ENCODE measurements around the gene IGSF21.

IGSF21 gene

DNA sequence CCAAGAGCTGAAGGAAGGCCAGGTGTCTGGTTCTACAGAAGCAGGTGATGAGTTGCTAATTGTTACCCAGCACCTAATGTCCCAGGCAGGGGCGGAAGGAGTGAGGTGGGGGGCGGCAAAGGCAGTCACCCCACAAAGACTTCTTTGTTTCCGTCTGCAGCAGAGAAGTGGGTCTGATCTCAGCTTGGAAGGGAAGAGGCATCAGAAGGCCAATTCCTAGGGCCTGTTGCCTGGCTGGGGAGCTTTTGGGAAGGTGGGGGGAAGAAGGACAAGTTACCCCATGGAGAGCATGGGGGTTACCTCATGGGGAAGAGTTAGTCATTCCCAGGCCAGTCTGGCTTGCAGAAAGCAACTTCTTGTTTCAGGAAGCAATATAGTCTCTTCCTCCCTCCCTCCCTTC lies 10.9 kb downstream of the IGSF21 start:
- TF ChIP-seq, protein P1, sequence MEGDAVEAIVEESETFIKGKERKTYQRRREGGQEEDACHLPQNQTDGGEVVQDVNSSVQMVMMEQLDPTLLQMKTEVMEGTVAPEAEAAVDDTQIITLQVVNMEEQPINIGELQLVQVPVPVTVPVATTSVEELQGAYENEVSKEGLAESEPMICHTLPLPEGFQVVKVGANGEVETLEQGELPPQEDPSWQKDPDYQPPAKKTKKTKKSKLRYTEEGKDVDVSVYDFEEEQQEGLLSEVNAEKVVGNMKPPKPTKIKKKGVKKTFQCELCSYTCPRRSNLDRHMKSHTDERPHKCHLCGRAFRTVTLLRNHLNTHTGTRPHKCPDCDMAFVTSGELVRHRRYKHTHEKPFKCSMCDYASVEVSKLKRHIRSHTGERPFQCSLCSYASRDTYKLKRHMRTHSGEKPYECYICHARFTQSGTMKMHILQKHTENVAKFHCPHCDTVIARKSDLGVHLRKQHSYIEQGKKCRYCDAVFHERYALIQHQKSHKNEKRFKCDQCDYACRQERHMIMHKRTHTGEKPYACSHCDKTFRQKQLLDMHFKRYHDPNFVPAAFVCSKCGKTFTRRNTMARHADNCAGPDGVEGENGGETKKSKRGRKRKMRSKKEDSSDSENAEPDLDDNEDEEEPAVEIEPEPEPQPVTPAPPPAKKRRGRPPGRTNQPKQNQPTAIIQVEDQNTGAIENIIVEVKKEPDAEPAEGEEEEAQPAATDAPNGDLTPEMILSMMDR (IDR thresholded peaks at IDR 0.05), result no peak
- Histone ChIP-seq H3K4me3 (no peak overlapping the region), H3K27ac (peak overlapping the region in 1 of 2 donors; percentile 78)
- DNase-seq (ENCODE audit: low spot score), result no peak

DNA sequence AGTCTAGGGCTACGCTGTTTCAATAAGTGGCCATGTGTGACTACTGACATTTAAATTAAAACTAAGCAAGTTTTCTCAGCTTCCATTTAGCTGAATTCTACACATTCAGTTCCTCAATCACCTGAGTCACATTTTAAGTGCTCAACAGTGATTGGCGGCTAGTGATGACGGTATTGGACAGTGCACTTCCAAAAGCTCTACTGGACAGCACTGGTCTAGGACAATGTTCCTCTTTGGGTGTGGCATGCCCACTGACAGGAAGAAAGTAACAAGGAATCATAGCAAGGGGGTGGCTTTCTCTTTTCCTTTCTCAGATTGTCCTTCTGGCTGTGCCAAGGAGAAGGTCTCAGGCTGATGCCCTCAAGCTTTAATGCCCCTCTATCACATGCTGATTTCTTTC lies 11.7 kb downstream of the IGSF21 start:
- Histone ChIP-seq H3K27ac (peak overlapping the region in 1 of 2 donors; percentile 78), H3K4me3 (no peak overlapping the region)
- TF ChIP-seq, protein P1 (IDR thresholded peaks at IDR 0.05), result no peak
- DNase-seq (ENCODE audit: low spot score), result no peak

DNA sequence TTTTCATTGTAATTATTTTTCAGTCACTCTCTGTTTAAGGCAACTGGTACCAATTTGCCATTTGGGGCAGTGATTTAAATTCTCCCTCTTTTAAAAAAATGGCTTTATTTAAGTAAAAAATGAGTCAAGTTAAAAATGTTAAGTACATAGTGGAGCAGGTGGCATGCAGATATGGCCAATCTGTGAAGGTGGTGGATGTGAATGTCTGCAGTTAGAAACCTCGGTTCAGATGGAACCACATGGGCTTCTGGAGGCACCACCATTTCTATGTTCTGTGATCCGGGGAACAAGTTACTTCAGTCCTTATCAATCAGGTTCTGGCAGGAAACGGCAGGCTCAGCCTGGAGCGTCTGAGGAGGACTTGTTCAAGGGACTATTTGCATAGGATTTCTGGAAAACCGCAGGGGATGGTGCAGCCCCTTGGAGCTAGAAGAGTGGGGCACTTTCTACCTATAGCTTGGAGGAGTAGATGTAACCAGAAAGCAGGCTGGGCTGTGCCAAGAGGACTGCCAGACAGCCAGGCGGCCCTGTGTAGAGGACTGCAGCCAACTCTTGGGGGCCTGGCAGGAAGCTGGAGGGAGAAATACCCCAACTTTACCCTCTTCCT lies 12.3 kb downstream of the IGSF21 start:
- DNase-seq (ENCODE audit: low spot score), result no peak
- TF ChIP-seq, protein P1 (IDR thresholded peaks at IDR 0.05), result no peak
- H3K4me3 ChIP-seq, result no peak overlapping the region
- H3K27ac ChIP-seq, result no peak overlapping the region

DNA sequence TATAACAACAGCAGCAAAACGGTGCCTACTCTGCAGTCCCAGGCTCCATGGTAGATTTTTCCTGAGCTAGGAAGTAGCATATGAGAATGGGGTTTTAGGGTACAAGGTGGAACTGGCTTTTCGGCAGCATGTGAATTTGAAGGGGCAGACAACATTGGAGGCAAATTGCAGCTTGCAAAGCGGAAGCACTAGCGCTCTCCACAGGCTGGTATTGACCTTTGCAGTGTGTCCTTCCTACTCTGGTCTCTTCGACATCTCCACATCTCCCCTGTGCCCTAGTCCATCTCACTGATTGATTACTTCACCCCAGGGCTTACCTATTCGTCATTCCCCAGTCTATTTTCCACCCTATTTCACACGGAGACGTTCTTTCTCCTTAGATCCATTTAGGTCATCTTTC lies 13.0 kb downstream of the IGSF21 start:
- no peak for DNase-seq (ENCODE audit: low spot score)
- no peak overlapping the region for H3K27ac ChIP-seq
- H3K4me3 ChIP-seq, result no peak overlapping the region
- TF ChIP-seq, protein P1 (IDR thresholded peaks at IDR 0.05), result no peak

DNA sequence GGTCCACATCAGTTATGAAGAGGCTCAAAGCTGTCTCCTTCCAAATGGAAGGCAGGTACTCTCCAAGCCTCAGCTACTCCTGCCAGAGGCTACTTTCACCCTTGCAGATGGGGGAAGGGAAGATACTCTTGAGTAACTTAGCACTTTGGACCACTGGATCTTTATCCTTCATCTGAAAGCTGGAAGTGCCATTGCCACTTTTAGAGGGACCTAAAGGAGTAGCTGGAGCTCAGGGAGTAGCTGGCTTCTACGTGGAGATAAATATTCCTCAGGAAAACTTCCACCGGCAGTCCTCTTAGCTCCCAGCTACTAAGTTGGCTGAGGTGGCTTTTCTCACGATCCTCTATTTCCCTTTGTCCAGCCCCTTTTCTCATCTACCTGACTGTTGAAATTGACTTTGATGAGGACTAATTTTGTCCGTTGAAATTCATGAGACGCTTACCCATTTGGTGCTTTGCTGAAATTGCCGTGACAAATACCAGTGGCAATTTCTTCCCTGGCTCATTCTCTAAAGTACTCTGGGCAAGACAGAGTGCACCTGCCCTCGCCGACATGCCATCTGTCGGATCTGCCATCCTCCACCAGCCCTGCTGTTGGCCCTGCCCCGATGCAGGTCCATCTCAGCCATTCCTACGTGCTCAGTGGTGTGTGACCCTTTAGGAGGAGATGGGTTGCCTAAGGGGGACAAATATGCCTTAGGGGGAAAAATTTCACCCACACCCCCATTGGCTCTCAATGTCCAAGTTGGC lies 13.6 kb downstream of the IGSF21 start:
- Histone ChIP-seq H3K4me3 (no peak overlapping the region), H3K27ac (no peak overlapping the region)
- DNase-seq (ENCODE audit: low spot score), result no peak
- TF ChIP-seq, protein P1 (IDR thresholded peaks at IDR 0.05), result no peak

DNA sequence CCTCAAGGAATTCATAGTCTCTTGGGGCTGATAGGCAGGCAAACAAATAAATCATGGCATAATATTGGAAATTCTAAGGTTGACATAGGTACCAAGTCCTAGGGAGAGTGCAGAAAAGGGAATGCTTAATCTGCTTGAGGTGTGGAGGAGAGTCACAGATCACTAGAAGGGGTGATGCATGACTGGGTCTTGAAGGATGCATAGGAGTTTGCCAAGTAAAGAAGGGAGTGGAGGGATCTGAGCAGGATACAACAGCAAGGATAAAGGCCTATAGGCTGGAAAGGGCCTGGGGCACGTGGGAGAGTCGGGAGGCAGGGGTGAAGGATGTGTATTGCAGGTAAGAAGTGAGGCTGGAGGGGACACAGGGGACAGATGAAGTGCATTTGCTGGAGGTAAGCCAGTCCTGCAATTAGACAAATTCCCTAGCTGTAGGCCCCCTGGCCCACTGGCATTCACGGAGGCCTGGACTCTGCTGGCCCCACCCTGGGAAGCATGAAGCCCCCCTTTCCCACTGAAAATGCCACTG lies 15.9 kb downstream of the IGSF21 start:
- no peak for DNase-seq (ENCODE audit: low spot score)
- H3K4me3 ChIP-seq, result no peak overlapping the region
- TF ChIP-seq, protein P1 (IDR thresholded peaks at IDR 0.05), result no peak
- no peak overlapping the region for H3K27ac ChIP-seq

DNA sequence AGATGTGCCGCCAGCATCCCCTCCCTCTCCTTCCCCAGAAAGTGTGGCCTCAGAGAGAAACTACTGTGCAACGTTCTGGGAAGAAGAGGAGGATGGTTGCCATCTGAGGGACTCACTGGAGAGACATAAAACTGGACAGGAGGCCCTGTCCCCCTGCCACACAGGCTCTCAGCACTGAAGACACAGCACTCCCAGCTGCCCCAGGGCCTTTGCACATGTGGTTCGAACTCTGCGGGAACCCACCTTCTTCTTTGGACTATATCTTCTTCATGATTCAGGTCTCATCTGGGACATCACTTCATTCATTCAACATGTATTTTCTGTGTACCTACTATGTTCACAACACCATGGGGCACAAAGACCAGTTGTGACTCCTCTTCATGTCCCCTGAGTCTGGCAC lies 17.4 kb downstream of the IGSF21 start:
- no peak overlapping the region for H3K4me3 ChIP-seq
- no peak overlapping the region for H3K27ac ChIP-seq
- TF ChIP-seq, protein P1 (IDR thresholded peaks at IDR 0.05), result no peak
- no peak for DNase-seq (ENCODE audit: low spot score)
